Kidney capillary endothelial cell (primary cell): ENCODE measurements around the gene INPP5B.
"Not testable (repeated sequence)": the region's sequence is repeated elsewhere in the genome, so short reads cannot be mapped to it uniquely, and the experiment has no call there.

ENCODE experiments used
- DNase-seq: peaks from one replicate; pipeline ENCODE4 v3.0.0-alpha.2; 2018; ENCODE audit warnings: low spot score

Gene INPP5B

GRCh38 chr1:37914719-37915475 is 32.0 kb downstream of the INPP5B start:
- DNase-seq = no peak

GRCh38 chr1:37911478-37911877 is 35.4 kb downstream of the INPP5B start:
- not testable (repeated sequence) for DNase-seq

DNA sequence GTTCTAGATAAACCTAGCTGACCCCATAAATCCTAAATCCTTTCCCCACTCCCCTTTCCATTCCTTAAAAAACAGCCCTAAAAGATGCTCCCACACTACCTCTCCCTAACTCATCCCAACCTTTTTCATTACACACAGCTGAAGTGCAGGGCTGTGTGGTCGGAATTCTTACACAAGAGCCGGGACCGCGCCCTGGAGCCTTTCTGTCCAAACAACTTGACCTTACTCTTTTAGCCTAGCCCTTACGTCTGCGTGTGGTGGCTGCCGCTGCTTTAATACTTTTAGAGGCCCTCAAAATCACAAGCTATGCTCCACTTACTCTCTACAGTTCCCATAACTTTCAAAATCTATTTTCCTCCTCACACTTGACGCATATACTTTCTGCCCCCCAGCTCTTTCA is 36.0 kb downstream of the INPP5B start:
- DNase-seq = not testable (repeated sequence)

DNA sequence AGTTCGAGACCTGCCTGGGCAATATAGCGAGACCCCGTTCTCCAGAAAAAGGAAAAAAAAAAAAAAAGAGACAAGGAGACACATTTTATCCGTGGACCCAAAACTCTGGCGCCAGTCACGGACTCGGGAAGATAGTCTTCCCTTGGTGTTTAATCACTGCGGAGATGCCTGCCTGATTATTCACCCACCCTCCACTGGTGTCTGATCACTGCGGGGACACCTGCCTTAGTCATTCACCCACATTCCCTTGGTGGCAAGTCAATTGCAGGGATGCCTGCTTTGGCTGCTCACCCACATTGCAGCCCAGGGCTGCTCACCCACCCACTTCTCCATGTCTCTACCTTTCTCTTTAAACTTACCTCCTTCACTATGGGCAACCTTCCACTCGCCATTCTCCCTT is 38.3 kb downstream of the INPP5B start:
- not testable (repeated sequence) for DNase-seq

GRCh38 chr1:37907416-37908125 is 39.3 kb downstream of the INPP5B start:
- DNase-seq = not testable (repeated sequence)

DNA sequence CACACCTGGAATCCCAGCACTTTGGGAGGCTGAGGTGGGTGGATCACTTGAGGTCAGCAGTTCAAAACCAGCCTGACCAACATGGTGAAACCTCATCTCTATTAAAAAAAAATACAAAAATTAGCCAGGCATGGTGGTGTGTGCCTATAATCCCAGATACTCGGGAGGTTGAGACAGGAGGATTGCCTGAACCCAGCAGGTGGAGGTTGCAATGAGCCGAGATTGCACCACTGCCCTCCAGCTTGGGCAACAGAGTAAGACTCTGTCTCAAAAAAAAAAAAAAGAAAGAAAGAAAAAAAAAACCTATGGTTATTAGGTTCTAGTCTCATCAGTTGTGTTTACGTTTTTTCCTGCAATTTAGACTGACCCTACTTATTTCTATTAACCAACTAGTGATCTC is 40.3 kb downstream of the INPP5B start:
- DNase-seq = not testable (repeated sequence)

DNA sequence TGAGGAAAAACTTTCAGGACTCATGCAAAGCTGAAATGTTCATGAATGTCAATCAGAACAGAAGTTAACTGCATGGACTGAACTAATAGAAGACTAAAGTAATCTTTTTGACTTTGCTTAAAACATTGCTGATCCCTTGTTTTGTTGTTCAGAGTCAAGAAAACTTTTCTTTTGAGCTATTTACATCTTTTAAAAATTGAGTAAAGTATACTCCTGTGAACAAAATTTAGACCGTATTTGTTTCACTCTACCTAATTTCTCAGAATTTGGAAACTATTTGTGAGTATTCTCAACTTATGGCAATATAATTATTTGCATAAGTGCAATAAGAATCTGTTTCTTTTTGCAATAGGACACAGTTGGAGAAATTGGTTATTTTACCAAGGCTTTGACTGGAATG is 41.1 kb downstream of the INPP5B start:
- no peak for DNase-seq

- DNase-seq = not testable (repeated sequence)
These were observed 42.9 kb downstream of the INPP5B start for GRCh38 chr1:37903921-37904320.

DNA sequence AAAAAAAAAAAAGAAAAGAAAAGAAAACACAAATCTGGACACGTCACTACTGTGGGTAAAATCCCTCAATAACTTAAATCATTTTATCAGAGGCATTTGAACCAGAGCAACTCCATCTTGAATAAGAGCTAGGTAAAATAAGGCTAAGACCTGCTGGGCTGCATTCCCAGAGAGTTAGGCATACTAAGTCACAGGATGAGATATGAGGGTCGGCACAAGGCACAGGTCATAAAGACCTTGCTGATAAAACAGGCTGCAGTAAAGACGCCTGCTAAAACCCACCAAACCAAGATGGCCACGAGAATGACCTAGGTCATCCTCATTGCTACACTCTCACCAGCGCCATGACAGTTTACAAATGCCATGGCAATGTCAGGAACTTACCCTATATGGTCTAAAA is 43.9 kb downstream of the INPP5B start:
- DNase-seq = no peak

- no peak for DNase-seq
These were observed 45.0 kb downstream of the INPP5B start for GRCh38 chr1:37901893-37902225.

DNA sequence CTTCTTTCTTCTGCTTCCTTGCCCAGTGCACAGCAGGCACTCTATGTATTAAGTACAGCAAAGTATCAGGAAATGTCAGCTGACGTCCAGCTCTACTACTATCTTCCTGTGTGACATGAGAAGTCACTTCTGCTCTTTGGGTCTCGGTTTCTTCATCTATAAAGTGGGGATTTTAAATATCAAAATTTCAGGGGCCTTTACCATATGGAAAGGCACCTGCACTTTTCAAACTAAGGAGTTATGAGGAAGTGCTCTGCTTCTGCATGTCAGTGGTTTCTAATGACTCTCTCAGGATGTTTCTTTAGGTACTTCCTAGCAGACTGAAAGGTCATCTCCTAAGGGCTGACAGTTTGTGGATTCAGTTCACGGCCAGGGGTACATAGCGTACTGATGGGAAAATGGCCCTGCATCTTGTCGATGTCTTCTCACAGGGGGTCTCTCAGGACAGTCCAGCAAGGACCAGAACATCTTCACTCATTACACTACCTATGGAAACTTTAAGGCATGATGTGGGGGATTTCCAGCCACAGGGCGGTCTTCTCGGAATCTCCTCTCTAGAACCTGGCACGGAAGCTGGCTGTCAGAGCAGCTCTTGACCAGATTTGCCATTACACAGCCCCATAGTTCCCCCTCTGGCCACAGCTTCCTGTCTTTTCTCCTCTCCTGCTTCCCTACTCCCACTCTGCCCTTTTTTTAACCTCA is 45.5 kb downstream of the INPP5B start:
- DNase-seq = no peak

DNA sequence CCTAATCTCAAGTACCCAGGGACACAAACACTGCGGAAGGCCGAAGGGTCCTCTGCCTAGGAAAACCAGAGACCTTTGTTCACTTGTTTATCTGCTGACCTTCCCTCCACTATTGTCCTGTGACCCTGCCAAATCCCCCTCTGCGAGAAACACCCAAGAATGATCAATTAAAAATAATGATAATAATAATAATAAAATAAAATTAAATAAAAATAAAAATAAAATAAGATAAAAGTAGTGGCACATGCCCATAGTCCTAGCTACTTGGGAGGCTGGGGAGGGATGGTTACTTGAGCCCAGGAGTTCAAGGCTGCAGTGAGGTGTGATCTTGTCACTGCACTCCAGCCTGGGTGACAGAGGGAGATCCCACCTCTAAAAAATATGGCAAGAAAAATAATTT is 49.3 kb downstream of the INPP5B start:
- DNase-seq = not testable (repeated sequence)

DNA sequence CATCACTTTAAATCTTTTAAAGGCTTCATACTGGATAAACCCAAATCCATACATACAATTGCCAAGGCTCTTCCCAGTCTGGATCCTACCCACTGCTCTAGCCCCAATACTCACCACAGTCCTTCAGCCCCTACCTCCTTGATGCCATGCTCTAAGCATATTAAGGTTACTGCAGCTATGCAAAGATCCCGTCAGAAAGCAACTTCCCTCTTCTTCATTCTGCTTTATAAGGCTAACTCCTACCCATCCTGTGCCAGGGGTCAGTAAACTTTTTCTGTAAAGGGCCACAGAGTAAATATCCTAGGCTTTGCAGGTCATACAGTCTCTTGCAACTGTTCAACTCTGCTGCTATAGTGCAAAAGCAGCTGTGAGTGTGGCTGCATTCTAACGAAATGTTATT is 53.2 kb downstream of the INPP5B start:
- DNase-seq = no peak

DNA sequence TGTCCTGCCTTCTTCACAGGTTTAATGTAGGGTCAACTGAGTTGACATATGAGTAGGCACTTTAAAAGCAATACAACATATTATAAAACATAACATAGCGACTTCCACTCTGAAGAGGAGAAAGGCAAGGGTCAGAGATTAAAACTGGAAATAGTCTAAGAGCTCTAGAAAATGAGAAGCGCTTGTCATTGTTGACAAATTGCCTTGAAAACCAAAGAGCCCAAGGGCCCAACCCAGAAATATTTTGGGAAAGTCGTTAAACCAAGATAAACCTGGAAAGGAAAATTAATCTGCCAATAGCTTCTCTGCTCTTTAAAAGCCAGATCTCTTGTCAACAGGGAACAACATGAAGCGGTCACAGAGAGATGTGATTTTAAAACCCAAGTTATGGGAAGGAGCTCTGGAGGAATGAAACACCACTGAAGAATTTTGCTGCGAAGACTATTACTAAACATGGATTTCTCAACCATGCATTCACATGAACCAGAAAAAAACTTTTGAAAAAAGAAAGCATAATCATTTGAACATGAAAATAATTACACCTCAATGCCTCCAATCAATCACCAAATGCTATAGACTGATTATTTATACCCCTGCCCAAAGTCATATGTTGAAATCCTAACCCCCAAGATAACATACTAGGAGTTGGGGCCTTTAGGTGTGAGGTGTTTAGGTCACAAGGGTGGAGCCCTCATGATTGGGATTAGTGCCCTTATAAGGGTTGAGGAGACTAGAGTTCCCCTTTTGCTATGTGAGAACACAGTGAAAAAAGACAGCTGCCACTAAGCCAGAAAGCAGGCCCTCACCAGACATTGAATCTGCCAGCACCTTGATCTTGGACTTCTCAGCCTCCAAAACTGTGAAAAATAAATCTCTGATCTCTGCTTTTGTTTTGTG is 54.5 kb downstream of the INPP5B start:
- no peak for DNase-seq

- DNase-seq = peak; percentile 38
These were observed 56.4 kb downstream of the INPP5B start for GRCh38 chr1:37890378-37891014.

DNA sequence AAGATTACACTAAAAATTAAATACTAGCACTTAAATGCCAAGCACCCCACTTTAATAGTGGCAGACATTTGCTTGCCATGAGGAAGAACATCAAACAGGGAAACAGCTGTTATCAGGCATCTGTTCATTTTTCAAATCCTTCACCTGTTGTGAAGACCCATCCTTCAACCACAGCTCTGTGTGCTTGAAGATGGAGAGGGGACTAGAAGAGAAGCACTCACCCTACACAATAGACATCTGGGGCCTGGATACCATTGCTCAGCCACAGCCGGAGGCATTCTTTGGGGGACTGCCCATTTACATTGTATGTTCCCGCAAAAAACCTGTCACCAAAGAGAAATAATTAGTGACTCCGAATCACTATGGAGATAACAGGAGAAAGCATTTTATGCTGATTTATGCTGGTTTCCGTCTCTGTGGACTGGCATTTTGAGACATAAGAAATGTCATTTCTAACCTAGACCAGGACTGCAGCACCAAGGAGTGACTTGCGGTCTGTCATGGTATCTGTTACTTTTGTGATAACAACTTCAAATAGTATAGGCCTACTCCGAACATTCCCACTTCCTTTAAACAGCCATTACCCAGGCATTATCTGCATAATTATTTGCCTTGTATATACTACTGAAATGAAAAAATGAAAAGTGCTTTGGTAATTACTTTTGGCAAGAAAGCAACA is 58.7 kb downstream of the INPP5B start:
- DNase-seq = no peak

- no peak for DNase-seq
These were observed 62.7 kb downstream of the INPP5B start for GRCh38 chr1:37884145-37884544.

GRCh38 chr1:37883671-37884070 is 63.2 kb downstream of the INPP5B start:
- DNase-seq = no peak

GRCh38 chr1:37879865-37880264 is 67.0 kb downstream of the INPP5B start:
- no peak for DNase-seq

- no peak for DNase-seq
These were observed 68.8 kb downstream of the INPP5B start for GRCh38 chr1:37878071-37878470.

DNA sequence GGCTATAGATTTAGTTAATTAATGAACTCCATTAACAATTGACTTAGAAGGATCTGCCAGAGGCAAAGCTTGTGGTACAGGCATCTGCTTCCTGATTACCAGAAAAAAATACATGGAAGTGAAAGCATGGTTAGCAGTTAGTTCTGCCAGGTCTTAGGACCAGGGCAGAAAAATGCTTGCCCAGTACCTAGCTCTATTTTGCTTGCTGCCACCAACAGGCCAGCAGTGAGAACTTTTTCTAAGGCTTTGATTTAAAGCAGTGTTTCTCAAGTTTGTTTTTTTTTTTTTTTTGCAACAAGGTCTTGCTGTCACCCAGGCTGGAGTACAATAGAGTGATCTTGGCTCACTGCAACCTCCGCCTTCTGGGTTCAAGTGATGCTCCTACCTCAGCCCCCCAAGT is 71.0 kb downstream of the INPP5B start:
- DNase-seq = no peak
